ENCODE results near the gene BABAM2. TPM values are rescaled to one million over a fixed set of nuclear protein-coding genes. Genes with fewer than 3 reads are reported as not detected.

BABAM2 gene
- 44.7 TPM for polyA plus RNA-seq (2013)

DNA sequence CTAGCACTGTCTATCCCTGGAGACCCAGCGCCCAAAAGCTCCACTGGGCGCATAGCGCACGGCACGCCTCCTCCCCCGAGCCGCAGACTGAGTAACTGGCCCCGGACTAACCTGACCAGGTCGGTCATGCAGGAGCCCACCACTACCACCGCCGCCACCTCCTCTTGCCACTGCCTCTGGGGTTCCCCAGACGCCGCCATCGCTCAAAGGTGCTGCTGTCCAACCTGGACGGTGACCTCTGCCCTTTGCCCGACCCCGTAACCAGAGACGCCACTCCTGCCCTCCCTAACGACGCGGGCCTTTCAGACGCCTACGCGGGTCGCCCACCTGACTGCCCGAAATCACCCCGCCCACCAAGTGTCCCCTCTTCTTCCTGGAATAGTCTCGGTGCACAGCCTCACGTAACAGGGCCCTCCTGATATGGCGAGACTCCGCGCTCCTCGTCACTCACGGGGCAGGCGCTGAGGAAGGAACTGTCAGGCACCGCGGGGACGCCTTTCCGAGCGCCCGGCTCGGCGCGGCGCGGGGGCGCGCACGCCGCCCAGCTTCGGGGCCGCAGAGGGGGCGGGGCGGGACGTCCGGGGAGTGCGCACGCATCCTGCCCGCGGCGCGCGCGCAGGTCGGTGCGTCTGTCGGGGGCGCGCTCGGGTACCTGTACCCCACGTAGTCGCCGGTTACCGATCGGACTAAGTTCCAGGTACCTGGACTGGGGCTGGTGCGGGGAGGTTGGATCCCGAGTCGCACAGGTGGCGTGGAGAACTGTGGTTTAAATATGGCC, at the start of gene BABAM2, which contains the start of gene RBKS:
Gene BABAM2 (plus strand): TSS at position 584 of the 778 bp plus-strand sequence. CDS start 3,828 bp downstream, outside the sequence.
Gene RBKS (minus strand): TSS at position 242 of the 778 bp plus-strand sequence. CDS start 42 bp downstream, at position 200.
- ChIA-PET POLR2A (interaction anchor here (0.7 to 1.6 kb wide), 5 partner anchors 28 to 520 kb away, joined by 3 to 8 read pairs (median 3); no protein-coding TSS in a partner anchor), CTCF (interaction anchor here (0.6 to 1.5 kb wide), 3 partner anchors 19 to 458 kb away, joined by 3 to 4 read pairs (median 4); no protein-coding TSS in a partner anchor)
- Histone ChIP-seq H3K4me1 (ENCODE audit: control extremely low read depth in 1 of 4, control insufficient read depth in 4 of 4, insufficient read depth in 4 of 4, low read length in 3 of 4) (peaks cover 6 to 36% (median 27%) of the 10 kb centered on the region in 4 experiments), H3K4me3 (ENCODE audit: control insufficient read depth in 1 of 7, extremely low read depth in 1 of 7, insufficient read depth in 4 of 7, low read depth in 2 of 7, low read length in 6 of 7) (peak within 1 kb of the TSS; percentile 66 to 92 (median 82)), H3K27me3 (replicated peaks in 2 of 5; ENCODE audit: control insufficient read depth in 4 of 5, insufficient read depth in 5 of 5, low read length in 4 of 5) (no peaks in the 10 kb centered on the region), H3K36me3 (ENCODE audit: control insufficient read depth in 4 of 4, insufficient read depth in 4 of 4, low read length in 3 of 4) (peaks cover 0 to 3% (median 0%) of the 10 kb centered on the region in 4 experiments), H3K27ac (ENCODE audit: insufficient read depth in 1 of 2, low read depth in 1 of 2, low read length in 2 of 2, poor library complexity in 1 of 2, severe bottlenecking in 2 of 2) (peak within 1 kb of the TSS; percentile 97 to 99), H3K9me3 (ENCODE audit: control extremely low read depth in 1 of 5, control insufficient read depth in 4 of 5, insufficient read depth in 2 of 5, low read depth in 1 of 5, low read length in 4 of 5) (no peaks in the 10 kb centered on the region)
- peak; percentile 89 to 95 (median 93) for DNase-seq
- under 1% methylated on average over 75 of the region's 79 CpGs for WGBS (ENCODE audit: insufficient coverage)

GRCh38 chr2:27842894-27843293, 47.6 kb upstream of the BABAM2 start:
- H3K27me3 ChIP-seq (replicated peaks in 2 of 5; ENCODE audit: control insufficient read depth in 4 of 5, insufficient read depth in 5 of 5, low read length in 4 of 5), result no peaks in the 10 kb centered on the region
- ChIA-PET POLR2A (interaction anchor here (0.5 kb wide), 1 partner anchor 57 kb away, joined by 3 read pairs; no protein-coding TSS in a partner anchor), CTCF (interaction anchor here (0.6 to 1.0 kb wide), 2 partner anchors 10 kb away, joined by 3 read pairs; no protein-coding TSS in a partner anchor)
- no peak overlapping the region for H3K4me3 ChIP-seq (ENCODE audit: control insufficient read depth in 1 of 7, extremely low read depth in 1 of 7, insufficient read depth in 4 of 7, low read depth in 2 of 7, low read length in 6 of 7)
- no peak for DNase-seq
- no peaks in the 10 kb centered on the region for H3K4me1 ChIP-seq (ENCODE audit: control extremely low read depth in 1 of 4, control insufficient read depth in 4 of 4, insufficient read depth in 4 of 4, low read length in 3 of 4)
- H3K36me3 ChIP-seq (ENCODE audit: control insufficient read depth in 4 of 4, insufficient read depth in 4 of 4, low read length in 3 of 4), result no peaks in the 10 kb centered on the region
- WGBS (ENCODE audit: insufficient coverage), result 100% methylated on average over 2 of the region's 5 CpGs
- no peak overlapping the region for H3K27ac ChIP-seq (ENCODE audit: insufficient read depth in 1 of 2, low read depth in 1 of 2, low read length in 2 of 2, poor library complexity in 1 of 2, severe bottlenecking in 2 of 2)
- no peaks in the 10 kb centered on the region for H3K9me3 ChIP-seq (ENCODE audit: control extremely low read depth in 1 of 5, control insufficient read depth in 4 of 5, insufficient read depth in 2 of 5, low read depth in 1 of 5, low read length in 4 of 5)

GRCh38 chr2:27843992-27844391, 46.5 kb upstream of the BABAM2 start:
- Histone ChIP-seq H3K36me3 (ENCODE audit: control insufficient read depth in 4 of 4, insufficient read depth in 4 of 4, low read length in 3 of 4) (no peaks in the 10 kb centered on the region), H3K9me3 (ENCODE audit: control extremely low read depth in 1 of 5, control insufficient read depth in 4 of 5, insufficient read depth in 2 of 5, low read depth in 1 of 5, low read length in 4 of 5) (no peaks in the 10 kb centered on the region), H3K4me3 (ENCODE audit: control insufficient read depth in 1 of 7, extremely low read depth in 1 of 7, insufficient read depth in 4 of 7, low read depth in 2 of 7, low read length in 6 of 7) (no peak overlapping the region), H3K4me1 (ENCODE audit: control extremely low read depth in 1 of 4, control insufficient read depth in 4 of 4, insufficient read depth in 4 of 4, low read length in 3 of 4) (no peaks in the 10 kb centered on the region), H3K27me3 (replicated peaks in 2 of 5; ENCODE audit: control insufficient read depth in 4 of 5, insufficient read depth in 5 of 5, low read length in 4 of 5) (no peaks in the 10 kb centered on the region), H3K27ac (ENCODE audit: insufficient read depth in 1 of 2, low read depth in 1 of 2, low read length in 2 of 2, poor library complexity in 1 of 2, severe bottlenecking in 2 of 2) (no peak overlapping the region)
- DNase-seq, result no peak
- ChIA-PET POLR2A (no interaction called here), CTCF (interaction anchor here (0.8 to 1.0 kb wide), 2 partner anchors 9 to 28 kb away, joined by 3 read pairs; no protein-coding TSS in a partner anchor)
- 100% methylated on average over 6 of the region's 7 CpGs for WGBS (ENCODE audit: insufficient coverage)

DNA sequence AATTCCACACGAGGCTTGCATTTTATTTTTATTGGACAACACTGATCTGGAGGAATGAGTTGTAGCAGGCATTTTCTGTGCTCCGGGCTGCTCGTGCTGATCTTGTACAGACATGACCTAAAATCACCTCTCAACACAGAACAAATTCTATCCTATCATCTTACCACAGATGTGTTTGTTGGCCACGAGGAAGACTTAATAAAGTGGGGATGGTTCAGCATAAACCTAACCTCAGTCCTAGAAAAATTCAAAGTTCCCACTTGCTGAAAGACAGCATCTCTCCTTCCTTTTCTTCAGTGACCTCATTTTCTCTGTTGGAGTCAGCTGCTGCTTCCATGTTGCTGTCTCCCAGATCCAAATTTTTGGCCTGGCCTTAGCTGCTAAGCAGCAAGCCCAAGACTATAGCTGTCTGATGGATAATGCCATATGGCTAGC, 45.7 kb upstream of the BABAM2 start:
- 91% methylated on average over 4 of the region's 4 CpGs for WGBS (ENCODE audit: insufficient coverage)
- CTCF ChIA-PET, result interaction anchor here (0.9 to 1.3 kb wide), 4 partner anchors 12 to 35 kb away, joined by 3 to 4 read pairs (median 4); no protein-coding TSS in a partner anchor

DNA sequence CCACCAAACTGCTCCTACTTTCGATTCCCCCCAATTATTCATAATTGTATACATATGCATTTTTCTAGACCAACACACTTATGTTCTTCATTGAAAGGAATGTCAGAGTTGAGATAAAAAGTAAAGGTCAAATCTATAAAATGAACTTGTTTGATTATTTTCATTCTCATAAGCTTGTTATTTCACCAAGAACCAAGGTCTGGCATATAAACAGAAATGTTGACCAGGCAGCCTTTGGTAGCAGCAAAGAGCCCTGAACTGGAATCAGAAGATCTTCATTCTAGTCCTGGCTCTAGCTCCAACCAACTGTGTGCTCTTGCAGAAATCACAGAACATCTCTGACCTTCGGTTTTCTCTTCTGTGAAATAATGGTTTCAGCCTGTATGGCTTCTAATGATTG, 43.2 kb upstream of the BABAM2 start:
- Histone ChIP-seq H3K9me3 (ENCODE audit: control extremely low read depth in 1 of 5, control insufficient read depth in 4 of 5, insufficient read depth in 2 of 5, low read depth in 1 of 5, low read length in 4 of 5) (no peaks in the 10 kb centered on the region), H3K27ac (ENCODE audit: insufficient read depth in 1 of 2, low read depth in 1 of 2, low read length in 2 of 2, poor library complexity in 1 of 2, severe bottlenecking in 2 of 2) (no peak overlapping the region), H3K4me3 (ENCODE audit: control insufficient read depth in 1 of 7, extremely low read depth in 1 of 7, insufficient read depth in 4 of 7, low read depth in 2 of 7, low read length in 6 of 7) (no peak overlapping the region), H3K36me3 (ENCODE audit: control insufficient read depth in 4 of 4, insufficient read depth in 4 of 4, low read length in 3 of 4) (no peaks in the 10 kb centered on the region), H3K4me1 (ENCODE audit: control extremely low read depth in 1 of 4, control insufficient read depth in 4 of 4, insufficient read depth in 4 of 4, low read length in 3 of 4) (no peaks in the 10 kb centered on the region), H3K27me3 (replicated peaks in 2 of 5; ENCODE audit: control insufficient read depth in 4 of 5, insufficient read depth in 5 of 5, low read length in 4 of 5) (no peaks in the 10 kb centered on the region)
- no peak for DNase-seq
- WGBS (ENCODE audit: insufficient coverage), result no CpG with 5 or more reads among the region's 2 CpGs
- POLR2A ChIA-PET, result no interaction called here
- CTCF ChIA-PET, result interaction anchor here (1.1 kb wide), 1 partner anchor 34 kb away, joined by 5 read pairs; no protein-coding TSS in a partner anchor

More for the DNA sequence above, 45.7 kb upstream of the BABAM2 start:
- Histone ChIP-seq H3K4me3 (ENCODE audit: control insufficient read depth in 1 of 7, extremely low read depth in 1 of 7, insufficient read depth in 4 of 7, low read depth in 2 of 7, low read length in 6 of 7) (no peak overlapping the region), H3K27me3 (replicated peaks in 2 of 5; ENCODE audit: control insufficient read depth in 4 of 5, insufficient read depth in 5 of 5, low read length in 4 of 5) (no peaks in the 10 kb centered on the region), H3K27ac (ENCODE audit: insufficient read depth in 1 of 2, low read depth in 1 of 2, low read length in 2 of 2, poor library complexity in 1 of 2, severe bottlenecking in 2 of 2) (no peak overlapping the region), H3K4me1 (ENCODE audit: control extremely low read depth in 1 of 4, control insufficient read depth in 4 of 4, insufficient read depth in 4 of 4, low read length in 3 of 4) (no peaks in the 10 kb centered on the region), H3K9me3 (ENCODE audit: control extremely low read depth in 1 of 5, control insufficient read depth in 4 of 5, insufficient read depth in 2 of 5, low read depth in 1 of 5, low read length in 4 of 5) (no peaks in the 10 kb centered on the region), H3K36me3 (ENCODE audit: control insufficient read depth in 4 of 4, insufficient read depth in 4 of 4, low read length in 3 of 4) (no peaks in the 10 kb centered on the region)
- DNase-seq, result no peak
- POLR2A ChIA-PET, result no interaction called here

- POLR2A ChIA-PET, result no interaction called here
- CTCF ChIA-PET, result interaction anchor here (1.2 kb wide), 1 partner anchor 10 kb away, joined by 3 read pairs; no protein-coding TSS in a partner anchor
- Histone ChIP-seq H3K36me3 (ENCODE audit: control insufficient read depth in 4 of 4, insufficient read depth in 4 of 4, low read length in 3 of 4) (no peaks in the 10 kb centered on the region), H3K27ac (ENCODE audit: insufficient read depth in 1 of 2, low read depth in 1 of 2, low read length in 2 of 2, poor library complexity in 1 of 2, severe bottlenecking in 2 of 2) (no peak overlapping the region), H3K9me3 (ENCODE audit: control extremely low read depth in 1 of 5, control insufficient read depth in 4 of 5, insufficient read depth in 2 of 5, low read depth in 1 of 5, low read length in 4 of 5) (no peaks in the 10 kb centered on the region), H3K4me1 (ENCODE audit: control extremely low read depth in 1 of 4, control insufficient read depth in 4 of 4, insufficient read depth in 4 of 4, low read length in 3 of 4) (no peaks in the 10 kb centered on the region), H3K27me3 (replicated peaks in 2 of 5; ENCODE audit: control insufficient read depth in 4 of 5, insufficient read depth in 5 of 5, low read length in 4 of 5) (no peaks in the 10 kb centered on the region), H3K4me3 (ENCODE audit: control insufficient read depth in 1 of 7, extremely low read depth in 1 of 7, insufficient read depth in 4 of 7, low read depth in 2 of 7, low read length in 6 of 7) (no peak overlapping the region)
- no CpG with 5 or more reads among the region's 3 CpGs for WGBS (ENCODE audit: insufficient coverage)
- DNase-seq, result no peak
These were observed 40.8 kb upstream of the BABAM2 start for GRCh38 chr2:27849558-27850205.

All from common myeloid progenitor, CD34-positive (primary cell).